ENCODE data around the gene CCDC134. TPM values are rescaled to one million over a fixed set of nuclear protein-coding genes. Genes with fewer than 3 reads are reported as not detected.

CCDC134 gene
- total RNA-seq (2014; rRNA removed; shearing (Covaris generic)) = 19.8 and 21.2 TPM in 2 replicates

- peaks cover 5% of the 10 kb centered on the region; the same call in 1 of the 2 replicates for H3K4me1 ChIP-seq
- H3K4me3 ChIP-seq = peak within 1 kb of the TSS; percentile 83
- H3K27ac ChIP-seq = peak within 1 kb of the TSS; percentile 68
- H3K9me3 ChIP-seq (replicated peaks) = no peaks in the 10 kb centered on the region
- no peaks in the 10 kb centered on the region for H3K36me3 ChIP-seq
- H3K27me3 ChIP-seq = no peaks in the 10 kb centered on the region
- peak; percentile 91 for DNase-seq
Measured at GRCh38 chr22:41800348-41801146, at the start of gene CCDC134. TSS of gene CCDC134 (plus strand) at chr22:41800679. CDS start at chr22:41808891, 8,212 bp downstream.

GRCh38 chr22:41752011-41752970 is 48.2 kb upstream of the CCDC134 start:
- no peaks in the 10 kb centered on the region for H3K4me1 ChIP-seq
- H3K27ac ChIP-seq = no peak overlapping the region
- H3K36me3 ChIP-seq = no peaks in the 10 kb centered on the region
- no peak for DNase-seq
- H3K27me3 ChIP-seq = no peaks in the 10 kb centered on the region
- no peaks in the 10 kb centered on the region for H3K9me3 ChIP-seq (replicated peaks)
- no peak overlapping the region for H3K4me3 ChIP-seq

- no peaks in the 10 kb centered on the region for H3K27me3 ChIP-seq
- H3K36me3 ChIP-seq = no peaks in the 10 kb centered on the region
- H3K4me3 ChIP-seq = no peak overlapping the region
- no peak overlapping the region for H3K27ac ChIP-seq
- no peaks in the 10 kb centered on the region for H3K9me3 ChIP-seq (replicated peaks)
- no peaks in the 10 kb centered on the region for H3K4me1 ChIP-seq
- no peak for DNase-seq
Measured at GRCh38 chr22:41753984-41754383, 46.5 kb upstream of the CCDC134 start.

GRCh38 chr22:41757502-41757901 is 43.0 kb upstream of the CCDC134 start:
- H3K4me1 ChIP-seq = no peaks in the 10 kb centered on the region
- no peak overlapping the region for H3K27ac ChIP-seq
- H3K4me3 ChIP-seq = no peak overlapping the region
- DNase-seq = no peak
- no peaks in the 10 kb centered on the region for H3K27me3 ChIP-seq
- H3K9me3 ChIP-seq (replicated peaks) = no peaks in the 10 kb centered on the region
- H3K36me3 ChIP-seq = no peaks in the 10 kb centered on the region

- no peaks in the 10 kb centered on the region for H3K9me3 ChIP-seq (replicated peaks)
- H3K27ac ChIP-seq = no peak overlapping the region
- no peak for DNase-seq
- no peak overlapping the region for H3K4me3 ChIP-seq
- H3K4me1 ChIP-seq = no peaks in the 10 kb centered on the region
- no peaks in the 10 kb centered on the region for H3K27me3 ChIP-seq
- no peaks in the 10 kb centered on the region for H3K36me3 ChIP-seq
Measured at GRCh38 chr22:41758231-41758630, 42.2 kb upstream of the CCDC134 start.

GRCh38 chr22:41762980-41763779 is 37.3 kb upstream of the CCDC134 start:
- Histone ChIP-seq H3K27me3 (no peaks in the 10 kb centered on the region), H3K9me3 (replicated peaks) (no peaks in the 10 kb centered on the region), H3K36me3 (no peaks in the 10 kb centered on the region), H3K27ac (no peak overlapping the region), H3K4me1 (no peaks in the 10 kb centered on the region), H3K4me3 (no peak overlapping the region)
- peak in 1 of 2 experiments; percentile 28 for DNase-seq

GRCh38 chr22:41766476-41766875 is 34.0 kb upstream of the CCDC134 start:
- H3K4me1 ChIP-seq = no peaks in the 10 kb centered on the region
- H3K36me3 ChIP-seq = no peaks in the 10 kb centered on the region
- no peaks in the 10 kb centered on the region for H3K27me3 ChIP-seq
- no peak overlapping the region for H3K4me3 ChIP-seq
- no peaks in the 10 kb centered on the region for H3K9me3 ChIP-seq (replicated peaks)
- DNase-seq = no peak
- H3K27ac ChIP-seq = no peak overlapping the region

GRCh38 chr22:41768430-41768829 is 32.0 kb upstream of the CCDC134 start:
- H3K4me1 ChIP-seq = no peaks in the 10 kb centered on the region
- H3K27ac ChIP-seq = no peak overlapping the region
- no peaks in the 10 kb centered on the region for H3K27me3 ChIP-seq
- H3K4me3 ChIP-seq = no peak overlapping the region
- no peaks in the 10 kb centered on the region for H3K36me3 ChIP-seq
- no peak for DNase-seq
- no peaks in the 10 kb centered on the region for H3K9me3 ChIP-seq (replicated peaks)

- Histone ChIP-seq H3K36me3 (no peaks in the 10 kb centered on the region), H3K4me3 (no peak overlapping the region), H3K27ac (no peak overlapping the region), H3K9me3 (replicated peaks) (no peaks in the 10 kb centered on the region), H3K4me1 (no peaks in the 10 kb centered on the region), H3K27me3 (no peaks in the 10 kb centered on the region)
- no peak for DNase-seq
Measured at GRCh38 chr22:41770715-41771468, 29.6 kb upstream of the CCDC134 start.

- Histone ChIP-seq H3K9me3 (replicated peaks) (no peaks in the 10 kb centered on the region), H3K4me3 (no peak overlapping the region), H3K4me1 (no peaks in the 10 kb centered on the region), H3K27ac (no peak overlapping the region), H3K27me3 (no peaks in the 10 kb centered on the region), H3K36me3 (no peaks in the 10 kb centered on the region)
- DNase-seq = no peak
Measured at GRCh38 chr22:41772198-41772597, 28.3 kb upstream of the CCDC134 start.

GRCh38 chr22:41772645-41773044 is 27.8 kb upstream of the CCDC134 start:
- no peaks in the 10 kb centered on the region for H3K4me1 ChIP-seq
- H3K27me3 ChIP-seq = no peaks in the 10 kb centered on the region
- no peaks in the 10 kb centered on the region for H3K36me3 ChIP-seq
- H3K9me3 ChIP-seq (replicated peaks) = no peaks in the 10 kb centered on the region
- H3K27ac ChIP-seq = no peak overlapping the region
- H3K4me3 ChIP-seq = no peak overlapping the region
- no peak for DNase-seq

GRCh38 chr22:41775338-41775737 is 25.1 kb upstream of the CCDC134 start:
- Histone ChIP-seq H3K27ac (no peak overlapping the region), H3K4me3 (no peak overlapping the region), H3K27me3 (no peaks in the 10 kb centered on the region), H3K36me3 (no peaks in the 10 kb centered on the region), H3K4me1 (no peaks in the 10 kb centered on the region), H3K9me3 (replicated peaks) (no peaks in the 10 kb centered on the region)
- DNase-seq = no peak

- Histone ChIP-seq H3K27me3 (no peaks in the 10 kb centered on the region), H3K4me1 (no peaks in the 10 kb centered on the region), H3K27ac (no peak overlapping the region), H3K4me3 (no peak overlapping the region), H3K36me3 (no peaks in the 10 kb centered on the region), H3K9me3 (replicated peaks) (no peaks in the 10 kb centered on the region)
- DNase-seq = no peak
Measured at GRCh38 chr22:41775976-41776375, 24.5 kb upstream of the CCDC134 start.

GRCh38 chr22:41776381-41776780 is 24.1 kb upstream of the CCDC134 start:
- no peaks in the 10 kb centered on the region for H3K27me3 ChIP-seq
- H3K9me3 ChIP-seq (replicated peaks) = no peaks in the 10 kb centered on the region
- DNase-seq = no peak
- no peak overlapping the region for H3K4me3 ChIP-seq
- H3K4me1 ChIP-seq = no peaks in the 10 kb centered on the region
- H3K36me3 ChIP-seq = no peaks in the 10 kb centered on the region
- H3K27ac ChIP-seq = no peak overlapping the region
